SH-SY5Y (cell line): ENCODE data around the gene NXT2.

Source experiments
- GATA2 ChIP-seq: IDR thresholded peaks from 2 replicates; pipeline ENCODE4 v1.6.1; 2011; ENCODE audit warnings: mild to moderate bottlenecking, low read depth, low read length
- GATA3 ChIP-seq: IDR thresholded peaks from 2 replicates; pipeline ENCODE4 v1.6.1; 2011; ENCODE audit warnings: low read depth, mild to moderate bottlenecking, low read length, moderate library complexity

DNA sequence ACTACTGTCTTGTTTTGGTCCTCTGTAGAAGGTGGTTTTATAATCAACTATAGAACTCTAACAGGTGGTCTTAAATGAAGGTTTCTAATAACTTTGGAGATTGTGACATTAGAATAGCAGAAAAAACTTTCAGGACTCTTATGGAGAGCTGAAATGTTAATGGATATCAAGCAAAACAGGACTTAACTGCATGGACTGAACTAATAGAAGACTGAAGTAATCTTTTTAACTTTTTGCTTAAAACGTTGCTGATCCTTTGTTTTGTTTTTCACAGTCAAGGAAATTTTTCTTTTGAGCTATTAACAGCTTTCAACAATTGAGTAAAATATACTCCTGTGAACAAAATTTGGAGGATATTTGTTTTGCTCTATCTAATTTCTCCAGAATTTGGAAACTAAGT, 17.2 kb downstream of the NXT2 start:
- TF ChIP-seq GATA2 (no peak), GATA3 (no peak)
